ENCODE results near the gene RARRES2.
A peak's percentile ranks its signal among the peaks of the same experiment; 100 is the strongest.

Gene RARRES2

GRCh38 chr7:150376560-150376959, 35.1 kb upstream of the RARRES2 start:
- DNase-seq (ENCODE audit: low read depth): no peak

GRCh38 chr7:150375662-150376521, 34.5 kb upstream of the RARRES2 start:
- DNase-seq (ENCODE audit: low read depth): no peak

- DNase-seq (ENCODE audit: low read depth): no peak
These were observed 33.0 kb upstream of the RARRES2 start for GRCh38 chr7:150374472-150374871.

DNA sequence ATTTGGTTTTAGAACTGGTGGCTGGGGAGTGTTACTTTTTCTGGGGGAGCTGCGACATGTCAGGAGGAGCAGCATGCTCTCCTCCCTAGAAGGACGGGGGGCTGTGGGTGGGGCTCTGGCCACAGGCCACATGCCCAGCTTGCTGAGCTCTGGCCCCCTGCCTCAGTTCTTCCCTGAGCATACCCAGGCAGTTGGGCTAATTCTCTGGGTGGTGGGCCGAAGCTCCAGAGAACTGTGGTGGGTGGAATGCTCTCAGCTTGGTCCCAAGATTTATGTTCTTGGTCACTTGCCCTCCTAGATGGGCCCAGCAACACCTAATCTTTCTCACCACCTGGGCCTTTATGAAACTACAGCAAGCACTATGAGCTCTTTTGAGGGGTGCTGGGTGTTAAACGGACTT, 32.6 kb upstream of the RARRES2 start:
- no peak for DNase-seq (ENCODE audit: low read depth)

DNA sequence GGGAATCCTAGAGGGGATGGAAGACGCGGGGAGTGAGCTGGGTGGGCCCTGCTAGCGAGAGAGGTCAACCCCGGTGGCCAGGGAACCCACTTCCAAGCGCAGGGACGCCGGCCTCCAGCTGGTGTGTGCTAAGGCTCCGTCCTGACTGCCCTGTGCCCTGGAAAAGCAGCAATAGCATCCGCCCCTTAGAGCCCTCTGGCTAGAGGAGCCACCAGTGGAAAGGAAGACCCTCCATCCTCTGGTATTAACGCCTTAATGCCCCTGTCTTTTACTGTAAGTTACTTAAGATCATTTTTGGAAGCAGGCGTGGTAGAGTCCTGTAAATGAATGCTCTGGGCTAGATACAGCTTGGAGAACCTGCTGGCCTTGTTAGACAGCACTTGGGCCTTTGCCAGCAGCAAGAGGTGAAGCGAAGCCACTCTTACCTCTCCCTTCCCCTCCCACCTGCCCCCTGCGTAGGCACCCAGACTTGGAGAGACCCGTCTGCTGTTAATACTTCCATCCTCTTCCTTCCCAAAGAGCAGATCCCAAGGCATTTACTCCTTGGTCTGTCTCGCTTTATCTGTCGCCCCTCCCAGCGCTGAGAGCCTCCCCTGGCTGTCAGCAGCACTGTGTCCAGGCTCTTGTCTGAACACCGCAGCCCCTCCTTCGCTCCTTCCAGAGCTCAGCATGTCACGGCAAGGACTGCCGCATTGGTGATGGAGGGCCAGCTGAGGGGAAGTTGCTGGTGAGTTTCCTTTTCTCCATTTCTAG, 31.8 kb upstream of the RARRES2 start:
- DNase-seq (ENCODE audit: low read depth): no peak

- DNase-seq (ENCODE audit: low read depth): no peak
These were observed 31.0 kb upstream of the RARRES2 start for GRCh38 chr7:150372271-150373048.

DNA sequence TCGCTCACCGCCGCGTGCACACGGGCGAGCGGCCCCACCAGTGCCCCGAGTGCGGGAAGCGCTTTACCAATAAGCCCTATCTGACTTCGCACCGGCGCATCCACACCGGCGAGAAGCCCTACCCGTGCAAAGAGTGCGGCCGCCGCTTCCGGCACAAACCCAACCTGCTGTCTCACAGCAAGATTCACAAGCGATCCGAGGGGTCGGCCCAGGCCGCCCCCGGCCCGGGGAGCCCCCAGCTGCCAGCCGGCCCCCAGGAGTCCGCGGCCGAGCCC, 30.5 kb upstream of the RARRES2 start:
- no peak for DNase-seq (ENCODE audit: low read depth)

DNA sequence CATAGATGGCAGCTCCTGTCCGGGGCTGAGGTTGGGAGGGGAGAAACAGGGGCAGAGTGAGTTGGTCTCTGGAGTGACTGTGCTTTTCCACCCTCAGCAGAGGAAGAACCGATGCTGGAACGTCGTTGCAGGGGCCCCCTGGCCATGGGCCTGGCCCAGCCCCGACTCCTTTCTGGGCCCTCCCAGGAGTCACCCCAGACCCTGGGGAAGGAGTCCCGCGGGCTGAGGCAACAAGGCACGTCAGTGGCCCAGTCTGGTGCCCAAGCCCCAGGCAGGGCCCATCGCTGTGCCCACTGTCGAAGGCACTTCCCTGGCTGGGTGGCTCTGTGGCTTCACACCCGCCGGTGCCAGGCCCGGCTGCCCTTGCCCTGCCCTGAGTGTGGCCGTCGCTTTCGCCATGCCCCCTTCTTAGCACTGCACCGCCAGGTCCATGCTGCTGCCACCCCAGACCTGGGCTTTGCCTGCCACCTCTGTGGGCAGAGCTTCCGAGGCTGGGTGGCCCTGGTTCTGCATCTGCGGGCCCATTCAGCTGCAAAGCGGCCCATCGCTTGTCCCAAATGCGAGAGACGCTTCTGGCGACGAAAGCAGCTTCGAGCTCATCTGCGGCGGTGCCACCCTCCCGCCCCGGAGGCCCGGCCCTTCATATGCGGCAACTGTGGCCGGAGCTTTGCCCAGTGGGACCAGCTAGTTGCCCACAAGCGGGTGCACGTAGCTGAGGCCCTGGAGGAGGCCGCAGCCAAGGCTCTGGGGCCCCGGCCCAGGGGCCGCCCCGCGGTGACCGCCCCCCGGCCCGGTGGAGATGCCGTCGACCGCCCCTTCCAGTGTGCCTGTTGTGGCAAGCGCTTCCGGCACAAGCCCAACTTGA, 29.9 kb upstream of the RARRES2 start:
- no peak for DNase-seq (ENCODE audit: low read depth)

GRCh38 chr7:150370612-150371071, 29.2 kb upstream of the RARRES2 start:
- no peak for DNase-seq (ENCODE audit: low read depth)

GRCh38 chr7:150369748-150370501, 28.5 kb upstream of the RARRES2 start:
- no peak for DNase-seq (ENCODE audit: low read depth)

GRCh38 chr7:150368884-150369747, 27.7 kb upstream of the RARRES2 start:
- DNase-seq (ENCODE audit: low read depth): peak; percentile 46

DNA sequence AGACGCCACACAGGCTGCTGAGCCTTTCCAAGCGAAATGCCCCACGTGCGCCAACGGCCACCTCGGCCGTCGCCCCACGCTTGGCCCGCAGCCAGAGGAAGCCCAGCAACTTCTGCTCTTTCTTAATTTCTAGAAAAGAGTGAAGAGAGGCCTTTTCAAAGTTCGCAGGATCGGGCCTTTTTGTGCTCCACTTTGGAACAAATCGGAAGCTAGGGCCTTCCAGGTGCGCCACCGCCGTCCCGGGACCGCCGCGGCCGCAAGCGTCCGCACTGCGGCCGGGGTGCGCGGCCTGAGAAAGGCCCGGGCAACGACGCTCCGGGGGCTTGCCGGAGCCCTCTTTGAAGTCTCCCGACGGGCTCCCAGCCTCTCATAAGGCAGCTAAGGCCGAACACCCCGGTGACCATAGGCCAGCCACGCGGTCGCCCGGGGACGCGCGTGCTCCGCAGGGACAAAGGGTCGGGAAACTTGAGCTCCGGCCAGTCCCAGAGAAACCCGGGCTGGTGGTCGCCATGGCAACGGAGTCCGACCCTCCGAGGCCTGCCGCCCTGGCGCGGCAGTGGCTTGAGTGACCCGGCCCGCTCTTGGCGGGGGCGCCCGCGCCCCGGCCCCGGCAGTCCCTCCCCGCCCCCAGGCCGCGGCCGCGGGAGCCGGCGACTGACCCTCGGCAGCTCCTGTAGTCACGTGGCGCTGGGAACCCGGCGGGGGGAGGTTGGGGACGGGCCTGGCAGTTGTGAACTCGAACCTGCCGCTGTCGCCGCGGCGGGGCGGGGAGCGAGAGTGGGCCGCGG, 26.9 kb upstream of the RARRES2 start, which contains the start of gene REPIN1:
TSS of gene REPIN1 (plus strand) at position 727 of the 788 bp plus-strand sequence. CDS start 890 bp downstream, outside the sequence.
- DNase-seq (ENCODE audit: low read depth): peak; percentile 69

DNA sequence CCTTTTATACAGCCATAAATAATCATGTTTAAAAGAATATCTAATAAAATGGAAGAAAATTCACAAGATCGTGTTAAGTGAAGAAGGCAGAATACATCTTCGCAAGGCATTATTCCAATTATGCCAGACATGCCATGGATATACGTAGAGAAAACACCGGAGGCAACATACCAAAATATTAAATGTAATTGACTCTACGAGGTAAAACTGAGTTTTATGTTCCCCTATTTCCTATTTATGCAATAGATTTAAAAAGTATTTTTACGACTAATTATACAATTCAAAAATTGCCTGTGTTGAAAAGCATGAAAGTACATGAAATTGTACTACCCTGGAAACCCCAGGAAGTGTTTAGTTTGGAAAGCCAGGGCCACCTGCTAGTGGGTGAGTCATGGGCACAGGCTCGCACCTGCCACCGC, 26.3 kb upstream of the RARRES2 start:
- no peak for DNase-seq (ENCODE audit: low read depth)

DNA sequence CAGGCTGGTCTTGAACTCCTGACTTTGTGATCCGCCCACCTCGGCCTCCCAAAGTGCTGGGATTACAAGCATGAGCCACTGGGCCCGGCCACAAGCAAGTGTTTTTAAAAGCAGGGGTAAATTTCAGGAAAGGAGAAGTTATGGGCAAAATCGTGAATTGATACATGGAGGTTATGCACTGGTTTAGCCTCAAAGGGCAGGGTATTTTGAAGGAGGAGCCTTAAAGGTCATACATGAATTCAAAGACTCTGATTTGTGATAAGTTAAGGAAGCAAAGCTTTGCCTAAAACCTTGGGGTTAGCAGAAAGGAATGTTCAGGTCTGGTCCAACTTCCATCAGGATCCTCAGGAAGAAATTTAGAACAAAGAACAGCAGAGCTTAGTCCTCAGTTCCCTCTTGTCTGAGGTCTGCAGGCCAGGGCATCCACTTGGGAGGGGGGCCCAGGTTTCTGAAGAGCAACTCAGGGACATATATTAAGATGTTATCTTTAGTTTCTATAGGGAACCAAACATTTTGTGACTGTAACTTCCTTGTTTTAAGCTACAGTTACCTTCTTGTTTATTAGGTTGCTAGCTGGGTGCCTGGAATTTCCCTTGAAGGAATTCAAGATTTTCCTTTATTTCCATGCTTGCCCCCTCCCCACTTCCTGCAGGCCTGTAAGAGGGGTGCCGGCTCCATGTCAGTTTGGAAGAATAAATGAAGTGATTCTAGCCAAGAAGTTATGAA, 24.4 kb upstream of the RARRES2 start:
- DNase-seq (ENCODE audit: low read depth): no peak

GRCh38 chr7:150365194-150365593, 23.8 kb upstream of the RARRES2 start:
- DNase-seq (ENCODE audit: low read depth): no peak

DNA sequence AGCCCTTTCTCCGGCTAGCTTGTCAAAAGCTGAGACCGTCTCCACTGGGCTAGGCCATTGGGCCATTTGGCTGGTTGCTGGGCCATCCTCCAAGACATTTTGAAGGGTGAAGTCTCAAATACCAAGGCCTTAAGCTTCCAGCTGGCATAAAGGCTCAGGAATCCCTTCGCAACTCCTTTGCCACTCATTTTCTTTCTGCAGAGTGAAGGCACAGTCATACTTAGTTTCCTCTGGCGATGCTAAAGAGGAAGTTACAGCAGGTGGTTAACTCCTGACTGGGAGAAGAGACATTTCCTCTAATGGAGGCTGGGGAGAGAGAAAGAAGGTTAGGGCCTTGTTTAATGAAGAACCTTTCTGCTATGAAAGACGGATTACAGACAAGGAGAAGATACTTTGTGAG, 22.4 kb upstream of the RARRES2 start:
- DNase-seq (ENCODE audit: low read depth): no peak

- no peak for DNase-seq (ENCODE audit: low read depth)
These were observed 21.9 kb upstream of the RARRES2 start for GRCh38 chr7:150363370-150363769.
